WTC11 (cell line): Measurements from ENCODE around the gene FFAR2.

Experiments
- ATF1 ChIP-seq: sonication (generic); formaldehyde crosslinking; IDR thresholded peaks from 2 replicates; pipeline ENCODE4 v1.8.1; 2023; ENCODE audit warnings: mild to moderate bottlenecking, moderate library complexity, missing genetic modification reagents
- CBFB ChIP-seq: sonication (generic); formaldehyde crosslinking; IDR thresholded peaks from 2 replicates; pipeline ENCODE4 v1.8.1; 2022; ENCODE audit warnings: mild to moderate bottlenecking, low read depth, missing genetic modification reagents
- NR3C1 ChIP-seq: sonication (generic); formaldehyde crosslinking; conservative IDR thresholded peaks from 2 replicates; pipeline ENCODE4 v1.8.1; 2023; ENCODE audit warnings: low read depth, mild to moderate bottlenecking, missing genetic modification reagents
- ZBTB43 ChIP-seq: sonication (generic); formaldehyde crosslinking; IDR thresholded peaks from 2 replicates; pipeline ENCODE4 v1.8.1; 2023; ENCODE audit warnings: mild to moderate bottlenecking, missing genetic modification reagents
- ZNF423 ChIP-seq: fragments of 250-450 bp; sonication (Bioruptor Pico); IDR thresholded peaks from 2 replicates; pipeline ENCODE4 v2.1.2; 2022; ENCODE audit warnings: mild to moderate bottlenecking, moderate library complexity
- TF ChIP-seq, protein P1 (sequence below): sonication (generic); formaldehyde crosslinking; conservative IDR thresholded peaks from 2 replicates; pipeline ENCODE4 v1.8.1; 2022; ENCODE audit warnings: mild to moderate bottlenecking, missing genetic modification reagents
- TF ChIP-seq, protein P2 (sequence below): fragments of 200-600 bp; IDR thresholded peaks from 2 replicates; pipeline ENCODE4 v1.8.0; 2022; ENCODE audit warnings: antibody characterized with exemption
- TF ChIP-seq, protein P3 (sequence below): sonication (generic); formaldehyde crosslinking; IDR thresholded peaks from 2 replicates; pipeline ENCODE4 v1.8.0; 2022; ENCODE audit warnings: mild to moderate bottlenecking, missing genetic modification reagents

DNA sequence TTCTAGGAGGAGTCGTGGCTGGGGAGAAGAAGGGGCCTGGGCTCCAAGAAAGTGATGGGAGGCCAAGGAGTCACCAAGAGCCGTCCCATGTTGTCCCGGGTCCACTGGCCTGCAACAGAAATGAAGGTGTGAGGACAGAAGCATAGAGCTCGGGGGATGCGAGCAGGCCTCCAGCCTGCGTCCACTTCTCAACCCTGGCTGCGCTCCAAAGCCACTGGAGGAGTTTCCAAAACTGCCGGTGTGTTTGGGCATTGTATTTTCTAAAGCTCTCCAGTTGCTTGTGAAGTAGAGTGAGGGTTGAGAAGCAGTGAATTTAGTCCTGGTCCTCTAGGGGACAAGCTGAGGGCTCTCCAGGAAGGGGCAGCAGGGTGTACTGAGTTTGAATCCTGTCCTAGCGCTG is 13.0 kb downstream of the FFAR2 start:
- TF ChIP-seq ZBTB43 (CRISPR knock-in tag) (no peak), ATF1 (CRISPR knock-in tag) (no peak), CBFB (no peak), ZNF423 (CRISPR knock-in tag) (no peak), NR3C1 (no peak)
- TF ChIP-seq, protein P1, sequence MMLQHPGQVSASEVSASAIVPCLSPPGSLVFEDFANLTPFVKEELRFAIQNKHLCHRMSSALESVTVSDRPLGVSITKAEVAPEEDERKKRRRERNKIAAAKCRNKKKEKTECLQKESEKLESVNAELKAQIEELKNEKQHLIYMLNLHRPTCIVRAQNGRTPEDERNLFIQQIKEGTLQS (CRISPR knock-in tag), result no peak
- TF ChIP-seq, protein P2, sequence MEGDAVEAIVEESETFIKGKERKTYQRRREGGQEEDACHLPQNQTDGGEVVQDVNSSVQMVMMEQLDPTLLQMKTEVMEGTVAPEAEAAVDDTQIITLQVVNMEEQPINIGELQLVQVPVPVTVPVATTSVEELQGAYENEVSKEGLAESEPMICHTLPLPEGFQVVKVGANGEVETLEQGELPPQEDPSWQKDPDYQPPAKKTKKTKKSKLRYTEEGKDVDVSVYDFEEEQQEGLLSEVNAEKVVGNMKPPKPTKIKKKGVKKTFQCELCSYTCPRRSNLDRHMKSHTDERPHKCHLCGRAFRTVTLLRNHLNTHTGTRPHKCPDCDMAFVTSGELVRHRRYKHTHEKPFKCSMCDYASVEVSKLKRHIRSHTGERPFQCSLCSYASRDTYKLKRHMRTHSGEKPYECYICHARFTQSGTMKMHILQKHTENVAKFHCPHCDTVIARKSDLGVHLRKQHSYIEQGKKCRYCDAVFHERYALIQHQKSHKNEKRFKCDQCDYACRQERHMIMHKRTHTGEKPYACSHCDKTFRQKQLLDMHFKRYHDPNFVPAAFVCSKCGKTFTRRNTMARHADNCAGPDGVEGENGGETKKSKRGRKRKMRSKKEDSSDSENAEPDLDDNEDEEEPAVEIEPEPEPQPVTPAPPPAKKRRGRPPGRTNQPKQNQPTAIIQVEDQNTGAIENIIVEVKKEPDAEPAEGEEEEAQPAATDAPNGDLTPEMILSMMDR, result no peak
- TF ChIP-seq, protein P3, sequence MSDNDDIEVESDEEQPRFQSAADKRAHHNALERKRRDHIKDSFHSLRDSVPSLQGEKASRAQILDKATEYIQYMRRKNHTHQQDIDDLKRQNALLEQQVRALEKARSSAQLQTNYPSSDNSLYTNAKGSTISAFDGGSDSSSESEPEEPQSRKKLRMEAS (CRISPR knock-in tag), result no peak
